ENCODE measurements around the gene USP17L19. TPM values are rescaled to one million over a fixed set of nuclear protein-coding genes. Genes with fewer than 3 reads are reported as not detected.
"Not testable (repeated sequence)": the region's sequence is repeated elsewhere in the genome, so short reads cannot be mapped to it uniquely, and the experiment has no call there.

The USP17L19 gene
- total RNA-seq, 1 donor = not detected

DNA sequence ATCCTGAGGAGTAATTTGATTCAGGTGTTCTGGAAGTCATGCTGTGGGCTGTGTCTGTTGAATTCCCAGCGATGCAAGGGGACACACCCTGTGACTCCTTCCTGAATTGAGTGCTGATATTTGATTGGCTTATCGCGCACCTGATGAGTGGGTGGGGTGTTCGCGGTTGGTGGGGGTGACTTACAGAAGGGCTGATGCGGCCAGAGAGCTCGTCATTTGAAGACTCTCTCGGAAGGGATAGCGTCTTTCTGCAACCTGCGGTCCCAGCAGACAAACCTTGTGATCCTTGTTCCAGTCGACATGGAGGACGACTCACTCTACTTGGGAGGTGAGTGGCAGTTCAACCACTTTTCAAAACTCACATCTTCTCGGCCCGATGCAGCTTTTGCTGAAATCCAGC is 9.6 kb upstream of the USP17L19 start, which contains the start of gene USP17L17:
Gene USP17L17, plus strand, starts transcription at position 301 of the 400 bp plus-strand sequence. Its CDS starts 0 bp downstream, at position 301.
- not testable (repeated sequence) for H3K4me3 ChIP-seq (ENCODE audit: insufficient read depth, low read length); H3K9me3 ChIP-seq (ENCODE audit: low read depth, low read length); H3K27ac ChIP-seq (ENCODE audit: low read depth, low read length); H3K79me2 ChIP-seq (ENCODE audit: insufficient read depth, low read length); H3K4me1 ChIP-seq (ENCODE audit: insufficient read depth, low read length); H3K27me3 ChIP-seq (ENCODE audit: insufficient read depth, low read length); H4K20me1 ChIP-seq (ENCODE audit: insufficient read depth, low read length); DNase-seq (ENCODE audit: insufficient read length, low spot score, missing footprints); H3K36me3 ChIP-seq (ENCODE audit: insufficient read depth, low read length); H2AFZ ChIP-seq (ENCODE audit: low read length); H3K4me2 ChIP-seq (ENCODE audit: insufficient read depth, low read length)

DNA sequence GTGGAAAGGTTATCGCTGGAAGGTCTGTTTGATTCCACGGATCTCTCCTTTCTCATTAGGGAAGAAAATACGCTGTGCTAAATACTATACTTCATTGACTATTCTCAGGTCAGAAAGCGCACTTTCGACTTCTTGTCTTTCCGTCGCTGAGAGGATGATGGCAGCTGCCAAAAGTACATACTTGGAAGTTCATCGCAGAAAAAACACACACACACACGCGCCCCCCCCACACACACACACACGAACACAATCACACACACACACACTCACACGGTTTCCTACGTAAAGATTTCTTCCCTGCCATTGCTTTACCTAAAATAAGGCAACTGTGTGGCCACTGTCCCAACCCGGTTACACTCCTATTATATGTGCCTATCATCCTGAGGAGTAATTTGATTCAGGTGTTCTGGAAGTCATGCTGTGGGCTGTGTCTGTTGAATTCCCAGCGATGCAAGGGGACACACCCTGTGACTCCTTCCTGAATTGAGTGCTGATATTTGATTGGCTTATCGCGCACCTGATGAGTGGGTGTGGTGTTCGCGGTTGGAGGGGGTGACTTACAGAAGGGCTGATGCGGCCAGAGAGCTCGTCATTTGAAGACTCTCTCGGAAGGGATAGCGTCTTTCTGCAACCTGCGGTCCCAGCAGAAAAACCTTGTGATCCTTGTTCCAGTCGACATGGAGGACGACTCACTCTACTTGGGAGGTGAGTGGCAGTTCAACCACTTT is 5.1 kb upstream of the USP17L19 start, which contains the start of gene USP17L18:
Gene USP17L18, plus strand, starts transcription at position 678 of the 728 bp plus-strand sequence. Its CDS starts 0 bp downstream, at position 678.
- not testable (repeated sequence) for H3K9me3 ChIP-seq (ENCODE audit: low read depth, low read length); H3K27me3 ChIP-seq (ENCODE audit: insufficient read depth, low read length); H2AFZ ChIP-seq (ENCODE audit: low read length); H3K79me2 ChIP-seq (ENCODE audit: insufficient read depth, low read length); H3K4me1 ChIP-seq (ENCODE audit: insufficient read depth, low read length); H3K27ac ChIP-seq (ENCODE audit: low read depth, low read length); H4K20me1 ChIP-seq (ENCODE audit: insufficient read depth, low read length); DNase-seq (ENCODE audit: insufficient read length, low spot score, missing footprints); H3K4me3 ChIP-seq (ENCODE audit: insufficient read depth, low read length); H3K36me3 ChIP-seq (ENCODE audit: insufficient read depth, low read length); H3K4me2 ChIP-seq (ENCODE audit: insufficient read depth, low read length)

DNA sequence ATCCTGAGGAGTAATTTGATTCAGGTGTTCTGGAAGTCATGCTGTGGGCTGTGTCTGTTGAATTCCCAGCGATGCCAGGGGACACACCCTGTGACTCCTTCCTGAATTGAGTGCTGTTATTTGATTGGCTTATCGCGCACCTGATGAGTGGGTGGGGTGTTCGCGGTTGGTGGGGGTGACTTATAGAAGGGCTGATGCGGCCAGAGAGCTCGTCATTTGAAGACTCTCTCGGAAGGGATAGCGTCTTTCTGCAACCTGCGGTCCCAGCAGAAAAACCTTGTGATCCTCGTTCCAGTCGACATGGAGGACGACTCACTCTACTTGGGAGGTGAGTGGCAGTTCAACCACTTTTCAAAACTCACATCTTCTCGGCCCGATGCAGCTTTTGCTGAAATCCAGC is 4.6 kb downstream of the USP17L19 start, which contains the start of gene USP17L20:
Gene USP17L20, plus strand, starts transcription at position 301 of the 400 bp plus-strand sequence. Its CDS starts 0 bp downstream, at position 301.
- not testable (repeated sequence) for H3K9me3 ChIP-seq (ENCODE audit: low read depth, low read length); H3K79me2 ChIP-seq (ENCODE audit: insufficient read depth, low read length); H3K27me3 ChIP-seq (ENCODE audit: insufficient read depth, low read length); H3K4me1 ChIP-seq (ENCODE audit: insufficient read depth, low read length); H3K27ac ChIP-seq (ENCODE audit: low read depth, low read length); H2AFZ ChIP-seq (ENCODE audit: low read length); H3K4me2 ChIP-seq (ENCODE audit: insufficient read depth, low read length); H3K36me3 ChIP-seq (ENCODE audit: insufficient read depth, low read length); H4K20me1 ChIP-seq (ENCODE audit: insufficient read depth, low read length); DNase-seq (ENCODE audit: insufficient read length, low spot score, missing footprints); H3K4me3 ChIP-seq (ENCODE audit: insufficient read depth, low read length)

- H3K4me1 ChIP-seq (ENCODE audit: insufficient read depth, low read length); H3K4me3 ChIP-seq (ENCODE audit: insufficient read depth, low read length); H3K9me3 ChIP-seq (ENCODE audit: low read depth, low read length); H2AFZ ChIP-seq (ENCODE audit: low read length); DNase-seq (ENCODE audit: insufficient read length, low spot score, missing footprints); H3K27ac ChIP-seq (ENCODE audit: low read depth, low read length); H3K27me3 ChIP-seq (ENCODE audit: insufficient read depth, low read length); H3K79me2 ChIP-seq (ENCODE audit: insufficient read depth, low read length); H3K36me3 ChIP-seq (ENCODE audit: insufficient read depth, low read length); H3K4me2 ChIP-seq (ENCODE audit: insufficient read depth, low read length); H4K20me1 ChIP-seq (ENCODE audit: insufficient read depth, low read length): not testable (repeated sequence)
Observed at GRCh38 chr4:9262572-9262971, 9.4 kb downstream of the USP17L19 start, which contains the start of gene USP17L21. TSS of gene USP17L21 (plus strand) at chr4:9262872. CDS start at chr4:9262872, 0 bp downstream.

- H3K4me3 ChIP-seq (ENCODE audit: insufficient read depth, low read length); H3K4me1 ChIP-seq (ENCODE audit: insufficient read depth, low read length); H3K36me3 ChIP-seq (ENCODE audit: insufficient read depth, low read length); DNase-seq (ENCODE audit: insufficient read length, low spot score, missing footprints); H3K9me3 ChIP-seq (ENCODE audit: low read depth, low read length); H3K27me3 ChIP-seq (ENCODE audit: insufficient read depth, low read length); H4K20me1 ChIP-seq (ENCODE audit: insufficient read depth, low read length); H3K79me2 ChIP-seq (ENCODE audit: insufficient read depth, low read length); H3K4me2 ChIP-seq (ENCODE audit: insufficient read depth, low read length); H3K27ac ChIP-seq (ENCODE audit: low read depth, low read length); H2AFZ ChIP-seq (ENCODE audit: low read length): not testable (repeated sequence)
Observed at GRCh38 chr4:9267319-9267718, 14.1 kb downstream of the USP17L19 start, which contains the start of gene USP17L22. TSS of gene USP17L22 (plus strand) at chr4:9267619. CDS start at chr4:9267619, 0 bp downstream.

DNA sequence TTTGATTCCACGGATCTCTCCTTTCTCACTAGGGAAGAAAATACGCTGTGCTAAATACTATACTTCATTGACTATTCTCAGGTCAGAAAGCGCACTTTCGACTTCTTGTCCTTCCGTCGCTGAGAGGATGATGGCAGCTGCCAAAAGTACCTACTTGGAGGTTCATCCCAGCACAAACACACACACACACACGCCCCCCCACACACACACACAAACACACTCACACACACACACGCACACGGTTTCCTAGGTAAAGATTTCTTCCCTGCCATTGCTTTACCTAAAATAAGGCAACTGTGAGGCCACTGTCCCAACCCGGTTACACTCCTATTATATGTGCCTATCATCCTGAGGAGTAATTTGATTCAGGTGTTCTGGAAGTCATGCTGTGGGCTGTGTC is 18.5 kb downstream of the USP17L19 start:
- not testable (repeated sequence) for H2AFZ ChIP-seq (ENCODE audit: low read length); H3K27ac ChIP-seq (ENCODE audit: low read depth, low read length); H3K79me2 ChIP-seq (ENCODE audit: insufficient read depth, low read length); H3K4me3 ChIP-seq (ENCODE audit: insufficient read depth, low read length); DNase-seq (ENCODE audit: insufficient read length, low spot score, missing footprints); H4K20me1 ChIP-seq (ENCODE audit: insufficient read depth, low read length); H3K4me2 ChIP-seq (ENCODE audit: insufficient read depth, low read length); H3K27me3 ChIP-seq (ENCODE audit: insufficient read depth, low read length); H3K9me3 ChIP-seq (ENCODE audit: low read depth, low read length); H3K36me3 ChIP-seq (ENCODE audit: insufficient read depth, low read length); H3K4me1 ChIP-seq (ENCODE audit: insufficient read depth, low read length)

Other genes starting within 250 kb of the USP17L19 start
- not detected in 2 replicates for gene FAM90A26, start 83.0 kb upstream of the USP17L19 start, total RNA-seq
- not detected in 2 replicates for gene USP17L10, start 42.7 kb upstream of the USP17L19 start, total RNA-seq
- gene USP17L11, start 38.0 kb upstream of the USP17L19 start, total RNA-seq = not detected in 2 replicates
- not detected in 2 replicates for gene USP17L12, start 33.2 kb upstream of the USP17L19 start, total RNA-seq
- gene USP17L13, start 28.5 kb upstream of the USP17L19 start, total RNA-seq = not detected in 2 replicates
- not detected in 2 replicates for gene USP17L15, start 19.0 kb upstream of the USP17L19 start, total RNA-seq
- not detected in 2 replicates for gene USP17L17, start 9.5 kb upstream of the USP17L19 start, total RNA-seq
- not detected in 2 replicates for gene USP17L18, start 4.7 kb upstream of the USP17L19 start, total RNA-seq
- gene USP17L20, start 4.7 kb downstream of the USP17L19 start, total RNA-seq = not detected in 2 replicates
- not detected in 2 replicates for gene USP17L21, start 9.5 kb downstream of the USP17L19 start, total RNA-seq
- gene USP17L22, start 14.2 kb downstream of the USP17L19 start, total RNA-seq = not detected in 2 replicates
- gene USP17L24, start 71.8 kb downstream of the USP17L19 start, total RNA-seq = not detected in 2 replicates
- gene USP17L25, start 76.5 kb downstream of the USP17L19 start, total RNA-seq = not detected in 2 replicates
- gene USP17L26, start 81.3 kb downstream of the USP17L19 start, total RNA-seq = not detected in 2 replicates
- not detected in 2 replicates for gene USP17L5, start 86.0 kb downstream of the USP17L19 start, total RNA-seq
- gene USP17L27, start 90.8 kb downstream of the USP17L19 start, total RNA-seq = not detected in 2 replicates
- gene USP17L28, start 95.5 kb downstream of the USP17L19 start, total RNA-seq = not detected in 2 replicates
- not detected in 2 replicates for gene USP17L29, start 100.3 kb downstream of the USP17L19 start, total RNA-seq
- not detected in 2 replicates for gene USP17L30, start 109.8 kb downstream of the USP17L19 start, total RNA-seq
- not detected in 2 replicates for gene DEFB131A, start 191.0 kb downstream of the USP17L19 start, total RNA-seq